ENCODE data around the gene LSS. TPM values are rescaled to one million over a fixed set of nuclear protein-coding genes. Genes with fewer than 3 reads are reported as not detected.

Gene LSS
- total and polyA plus RNA-seq, 8 donors, result 34.9 to 184 (median 54.5) TPM

GRCh38 chr21:46196733-46197132, 31.8 kb downstream of the LSS start:
- intact Hi-C loops (cut with DNase I), result no loop called here
- DNase-seq (no peak), ATAC-seq (no peak)
- Histone ChIP-seq H3K36me3 (peaks cover 0 to 82% of the 10 kb centered on the region in 2 donors), H3K9me3 (no peaks in the 10 kb centered on the region), H3K4me3 (no peak overlapping the region), H3K27ac (no peak overlapping the region), H3K4me1 (no peaks in the 10 kb centered on the region), H3K27me3 (no peaks in the 10 kb centered on the region)
- TF ChIP-seq CTCF (IDR thresholded peaks at IDR 0.05), result no peak

- no peaks in the 10 kb centered on the region for H3K4me1 ChIP-seq
- H3K4me3 ChIP-seq, result no peak overlapping the region
- no peaks in the 10 kb centered on the region for H3K27me3 ChIP-seq
- ATAC-seq (no peak), DNase-seq (no peak)
- H3K27ac ChIP-seq, result no peak overlapping the region
- no peak for TF ChIP-seq CTCF (IDR thresholded peaks at IDR 0.05)
- peaks cover 0 to 91% of the 10 kb centered on the region in 2 donors for H3K36me3 ChIP-seq
- intact Hi-C loops (cut with DNase I), result no loop called here
- H3K9me3 ChIP-seq, result no peaks in the 10 kb centered on the region
These were observed 32.9 kb downstream of the LSS start for GRCh38 chr21:46195595-46196195.

GRCh38 chr21:46194374-46195334, 33.9 kb downstream of the LSS start:
- no peak for TF ChIP-seq CTCF (IDR thresholded peaks at IDR 0.05)
- intact Hi-C loops (cut with DNase I), result no loop called here
- peaks cover 0 to 91% of the 10 kb centered on the region in 2 donors for H3K36me3 ChIP-seq
- peaks cover 0 to 5% of the 10 kb centered on the region in 2 donors for H3K4me1 ChIP-seq
- no peak overlapping the region for H3K4me3 ChIP-seq
- no peaks in the 10 kb centered on the region for H3K9me3 ChIP-seq
- no peaks in the 10 kb centered on the region for H3K27me3 ChIP-seq
- H3K27ac ChIP-seq, result no peak overlapping the region
- ATAC-seq (no peak), DNase-seq (no peak)

- no peak overlapping the region for H3K4me3 ChIP-seq
- no peak for TF ChIP-seq CTCF (IDR thresholded peaks at IDR 0.05)
- peaks cover 0 to 12% of the 10 kb centered on the region in 2 donors for H3K4me1 ChIP-seq
- DNase-seq, result no peak
- H3K27ac ChIP-seq, result no peak overlapping the region
- ATAC-seq, result no peak
- intact Hi-C loops (cut with DNase I), result no loop called here
- no peaks in the 10 kb centered on the region for H3K27me3 ChIP-seq
- H3K36me3 ChIP-seq, result peaks cover 0 to 91% of the 10 kb centered on the region in 2 donors
- H3K9me3 ChIP-seq, result no peaks in the 10 kb centered on the region
These were observed 34.7 kb downstream of the LSS start for GRCh38 chr21:46193829-46194373.

All from left lung (tissue), 10 donors.